Measurements from ENCODE around the gene NEMP1. TPM values are rescaled to one million over a fixed set of nuclear protein-coding genes. Genes with fewer than 3 reads are reported as not detected.

NEMP1 gene
- total and polyA plus RNA-seq, 2 of the 13 experiments (the other 11 are each of a cell fraction or from before 2014, with no cell fraction given) = 11.4 to 12.9 TPM

DNA sequence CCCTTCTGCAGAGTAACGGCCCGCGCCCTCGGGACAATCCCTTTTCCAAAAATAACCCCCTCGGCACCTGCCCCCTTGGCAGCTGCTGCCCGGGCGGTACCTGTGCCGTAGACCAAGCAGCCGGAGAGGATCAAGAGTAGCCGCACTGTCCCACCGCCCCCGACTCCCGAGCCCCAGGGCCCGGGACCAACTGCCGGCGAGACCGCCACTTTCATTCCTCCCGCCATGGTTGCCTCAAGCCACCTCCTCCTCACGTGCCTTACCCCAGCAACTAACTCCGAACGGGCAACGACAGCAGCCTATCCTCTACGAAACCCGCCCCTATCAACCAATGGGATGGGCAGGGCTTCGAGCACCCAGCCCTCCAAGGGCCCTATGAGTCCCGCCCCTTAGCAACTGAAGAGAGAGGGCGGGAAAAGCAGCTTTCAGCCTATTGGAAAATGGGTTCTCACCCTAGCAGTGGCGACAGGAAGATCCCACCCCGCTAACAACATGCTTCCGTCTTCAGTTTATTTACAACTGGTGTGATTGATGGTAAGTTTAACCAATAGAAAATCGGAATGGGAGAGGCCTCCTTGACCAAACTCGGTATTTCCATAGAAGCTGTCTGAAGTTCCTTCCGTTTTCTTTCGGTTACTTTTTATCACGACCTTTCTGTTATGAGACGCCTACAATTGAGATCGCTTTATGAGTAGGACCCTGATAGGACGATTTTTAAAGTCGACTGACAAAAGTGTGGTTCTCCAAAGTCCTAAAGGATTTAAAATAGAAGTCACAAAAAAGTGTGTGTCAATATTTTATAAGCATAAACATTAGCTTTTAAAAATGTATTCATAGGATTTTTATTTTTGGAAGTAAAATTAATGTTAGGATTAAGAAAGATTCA lies at the start of gene NEMP1 (continued):
- TF ChIP-seq IRF9 (CRISPR knock-in tag; IDR thresholded peaks at IDR 0.05; ENCODE audit: borderline replicate concordance) (no peak), PAWR (CRISPR knock-in tag; IDR thresholded peaks at IDR 0.05; ENCODE audit: borderline replicate concordance) (no peak), DRAP1 (CRISPR knock-in tag; IDR thresholded peaks at IDR 0.05) (peak; percentile 83), KDM3A (CRISPR knock-in tag; IDR thresholded peaks at IDR 0.05; ENCODE audit: low read depth) (no peak), ZNF225 (CRISPR knock-in tag; IDR thresholded peaks at IDR 0.05) (no peak), NFYB (CRISPR knock-in tag; IDR thresholded peaks at IDR 0.05) (peak; percentile 96), ZFP90 (CRISPR knock-in tag; IDR thresholded peaks at IDR 0.05; ENCODE audit: borderline replicate concordance) (no peak), GATA4 (IDR thresholded peaks at IDR 0.05; ENCODE audit: borderline replicate concordance, low read depth) (no peak), ZEB1 (IDR thresholded peaks at IDR 0.05; ENCODE audit: insufficient replicate concordance, low read depth) (no peak), ZUFSP (CRISPR knock-in tag; IDR thresholded peaks at IDR 0.05; ENCODE audit: borderline replicate concordance) (no peak), ZNF773 (CRISPR knock-in tag; IDR thresholded peaks at IDR 0.05; ENCODE audit: borderline replicate concordance) (no peak), NBN (conservative IDR thresholded peaks at IDR 0.05) (no peak), MBD4 (IDR thresholded peaks at IDR 0.05; ENCODE audit: borderline replicate concordance, low read length) (no peak), ZNF841 (CRISPR knock-in tag; IDR thresholded peaks at IDR 0.05; ENCODE audit: borderline replicate concordance) (no peak), YEATS2 (CRISPR knock-in tag; IDR thresholded peaks at IDR 0.05; ENCODE audit: borderline replicate concordance) (peak; percentile 88; the same call in 1 of the 2 replicates), THYN1 (CRISPR knock-in tag; IDR thresholded peaks at IDR 0.05; ENCODE audit: borderline replicate concordance, low read depth) (no peak), CCDC6 (CRISPR knock-in tag; IDR thresholded peaks at IDR 0.05) (peak; percentile 87; the same call in 1 of the 2 replicates), ZNF510 (CRISPR knock-in tag; IDR thresholded peaks at IDR 0.05; ENCODE audit: low read depth) (no peak), ZNF33A (CRISPR knock-in tag; IDR thresholded peaks at IDR 0.05; ENCODE audit: borderline replicate concordance) (no peak), ZNF572 (CRISPR knock-in tag; IDR thresholded peaks at IDR 0.05) (no peak), ZNF720 (CRISPR knock-in tag; IDR thresholded peaks at IDR 0.05) (no peak)
- TF ChIP-seq, protein P1, sequence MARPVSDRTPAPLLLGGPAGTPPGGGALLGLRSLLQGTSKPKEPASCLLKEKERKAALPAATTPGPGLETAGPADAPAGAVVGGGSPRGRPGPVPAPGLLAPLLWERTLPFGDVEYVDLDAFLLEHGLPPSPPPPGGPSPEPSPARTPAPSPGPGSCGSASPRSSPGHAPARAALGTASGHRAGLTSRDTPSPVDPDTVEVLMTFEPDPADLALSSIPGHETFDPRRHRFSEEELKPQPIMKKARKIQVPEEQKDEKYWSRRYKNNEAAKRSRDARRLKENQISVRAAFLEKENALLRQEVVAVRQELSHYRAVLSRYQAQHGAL (CRISPR knock-in tag; IDR thresholded peaks at IDR 0.05; ENCODE audit: not compliant biosample characterization) = no peak
- TF ChIP-seq, protein P2, sequence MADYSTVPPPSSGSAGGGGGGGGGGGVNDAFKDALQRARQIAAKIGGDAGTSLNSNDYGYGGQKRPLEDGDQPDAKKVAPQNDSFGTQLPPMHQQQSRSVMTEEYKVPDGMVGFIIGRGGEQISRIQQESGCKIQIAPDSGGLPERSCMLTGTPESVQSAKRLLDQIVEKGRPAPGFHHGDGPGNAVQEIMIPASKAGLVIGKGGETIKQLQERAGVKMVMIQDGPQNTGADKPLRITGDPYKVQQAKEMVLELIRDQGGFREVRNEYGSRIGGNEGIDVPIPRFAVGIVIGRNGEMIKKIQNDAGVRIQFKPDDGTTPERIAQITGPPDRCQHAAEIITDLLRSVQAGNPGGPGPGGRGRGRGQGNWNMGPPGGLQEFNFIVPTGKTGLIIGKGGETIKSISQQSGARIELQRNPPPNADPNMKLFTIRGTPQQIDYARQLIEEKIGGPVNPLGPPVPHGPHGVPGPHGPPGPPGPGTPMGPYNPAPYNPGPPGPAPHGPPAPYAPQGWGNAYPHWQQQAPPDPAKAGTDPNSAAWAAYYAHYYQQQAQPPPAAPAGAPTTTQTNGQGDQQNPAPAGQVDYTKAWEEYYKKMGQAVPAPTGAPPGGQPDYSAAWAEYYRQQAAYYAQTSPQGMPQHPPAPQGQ (CRISPR knock-in tag; IDR thresholded peaks at IDR 0.05; ENCODE audit: borderline replicate concordance) = no peak

Measured in HepG2 (cell line).